ENCODE results near the gene ADARB2.

Gene ADARB2

GRCh38 chr10:1190052-1190395 lies 547.3 kb downstream of the ADARB2 start:
- Histone ChIP-seq H3K36me3 (ENCODE audit: control insufficient read depth in 2 of 2, insufficient read depth in 1 of 2, low read length in 2 of 2) (no peaks in the 10 kb centered on the region), H3K4me1 (ENCODE audit: control insufficient read depth, insufficient read depth, low read length) (no peaks in the 10 kb centered on the region), H3K9me3 (ENCODE audit: control insufficient read depth, insufficient read depth, low read depth, low read length) (no peaks in the 10 kb centered on the region), H3K4me3 (ENCODE audit: low read depth, low read length) (no peak overlapping the region), H3K27ac (ENCODE audit: extremely low read depth, low read depth, low read length) (no peak overlapping the region)
- POLR2A ChIA-PET, result no interaction called here
- CTCF ChIA-PET, result interaction anchor here (0.6 kb wide), 1 partner anchor 610 kb away, joined by 3 read pairs; no protein-coding TSS in a partner anchor
- no peak for TF ChIP-seq ZNF501 (tag by site-specific recombination; IDR thresholded peaks at IDR 0.05)
- no peak for TF ChIP-seq YY1 (tag by site-specific recombination; IDR thresholded peaks at IDR 0.05)
- no peak for TF ChIP-seq ZNF223 (tag by site-specific recombination; IDR thresholded peaks at IDR 0.05)
- no peak for TF ChIP-seq ZNF600 (tag by site-specific recombination; IDR thresholded peaks at IDR 0.05)
- no peak for TF ChIP-seq ZNF555 (tag by site-specific recombination; conservative IDR thresholded peaks at IDR 0.05)

GRCh38 chr10:1189166-1190051 lies 547.9 kb downstream of the ADARB2 start:
- Histone ChIP-seq H3K27ac (ENCODE audit: extremely low read depth, low read depth, low read length) (no peak overlapping the region), H3K36me3 (ENCODE audit: control insufficient read depth in 2 of 2, insufficient read depth in 1 of 2, low read length in 2 of 2) (no peaks in the 10 kb centered on the region), H3K9me3 (ENCODE audit: control insufficient read depth, insufficient read depth, low read depth, low read length) (no peaks in the 10 kb centered on the region), H3K4me3 (ENCODE audit: low read depth, low read length) (no peak overlapping the region), H3K4me1 (ENCODE audit: control insufficient read depth, insufficient read depth, low read length) (no peaks in the 10 kb centered on the region)
- ChIA-PET CTCF (interaction anchor here (0.6 kb wide), 1 partner anchor 611 kb away, joined by 3 read pairs; no protein-coding TSS in a partner anchor), POLR2A (no interaction called here)
- TF ChIP-seq ZNF514 (tag by site-specific recombination; IDR thresholded peaks at IDR 0.05) (no peak), ZNF274 (IDR thresholded peaks at IDR 0.05; ENCODE audit: low read length) (no peak), ZNF274 (tag by site-specific recombination; IDR thresholded peaks at IDR 0.05; ENCODE audit: borderline replicate concordance) (no peak), KLF9 (tag by site-specific recombination; IDR thresholded peaks at IDR 0.05; ENCODE audit: low read depth) (no peak), ZNF449 (tag by site-specific recombination; IDR thresholded peaks at IDR 0.05) (no peak)

- H3K9me3 ChIP-seq (ENCODE audit: control insufficient read depth, insufficient read depth, low read depth, low read length), result no peaks in the 10 kb centered on the region
- H3K27ac ChIP-seq (ENCODE audit: extremely low read depth, low read depth, low read length), result no peak overlapping the region
- H3K36me3 ChIP-seq (ENCODE audit: control insufficient read depth in 2 of 2, insufficient read depth in 1 of 2, low read length in 2 of 2), result no peaks in the 10 kb centered on the region
- no peak for TF ChIP-seq ZNF302 (tag by site-specific recombination; IDR thresholded peaks at IDR 0.05; ENCODE audit: low read depth)
- CTCF ChIA-PET, result no interaction called here
- no peak overlapping the region for H3K4me3 ChIP-seq (ENCODE audit: low read depth, low read length)
- POLR2A ChIA-PET, result no interaction called here
- no peaks in the 10 kb centered on the region for H3K4me1 ChIP-seq (ENCODE audit: control insufficient read depth, insufficient read depth, low read length)
Observed at GRCh38 chr10:1188558-1189135, 548.7 kb downstream of the ADARB2 start.

GRCh38 chr10:1187855-1188557 lies 549.3 kb downstream of the ADARB2 start:
- H3K27ac ChIP-seq (ENCODE audit: extremely low read depth, low read depth, low read length), result no peak overlapping the region
- H3K9me3 ChIP-seq (ENCODE audit: control insufficient read depth, insufficient read depth, low read depth, low read length), result no peaks in the 10 kb centered on the region
- H3K4me3 ChIP-seq (ENCODE audit: low read depth, low read length), result no peak overlapping the region
- ChIA-PET POLR2A (no interaction called here), CTCF (interaction anchor here (0.7 kb wide), 1 partner anchor 306 kb away, joined by 3 read pairs; no protein-coding TSS in a partner anchor)
- H3K4me1 ChIP-seq (ENCODE audit: control insufficient read depth, insufficient read depth, low read length), result no peaks in the 10 kb centered on the region
- no peaks in the 10 kb centered on the region for H3K36me3 ChIP-seq (ENCODE audit: control insufficient read depth in 2 of 2, insufficient read depth in 1 of 2, low read length in 2 of 2)
- no peak for TF ChIP-seq ZNF174 (tag by site-specific recombination; IDR thresholded peaks at IDR 0.05)
